ENCODE results near the gene GRB10. TPM values are rescaled to one million over a fixed set of nuclear protein-coding genes. Genes with fewer than 3 reads are reported as not detected.
A peak's percentile ranks its signal among the peaks of the same experiment; 100 is the strongest.

GRB10 gene
- total and polyA plus RNA-seq, 4 donors = 11.6 to 68.6 (median 41.0) TPM

DNA sequence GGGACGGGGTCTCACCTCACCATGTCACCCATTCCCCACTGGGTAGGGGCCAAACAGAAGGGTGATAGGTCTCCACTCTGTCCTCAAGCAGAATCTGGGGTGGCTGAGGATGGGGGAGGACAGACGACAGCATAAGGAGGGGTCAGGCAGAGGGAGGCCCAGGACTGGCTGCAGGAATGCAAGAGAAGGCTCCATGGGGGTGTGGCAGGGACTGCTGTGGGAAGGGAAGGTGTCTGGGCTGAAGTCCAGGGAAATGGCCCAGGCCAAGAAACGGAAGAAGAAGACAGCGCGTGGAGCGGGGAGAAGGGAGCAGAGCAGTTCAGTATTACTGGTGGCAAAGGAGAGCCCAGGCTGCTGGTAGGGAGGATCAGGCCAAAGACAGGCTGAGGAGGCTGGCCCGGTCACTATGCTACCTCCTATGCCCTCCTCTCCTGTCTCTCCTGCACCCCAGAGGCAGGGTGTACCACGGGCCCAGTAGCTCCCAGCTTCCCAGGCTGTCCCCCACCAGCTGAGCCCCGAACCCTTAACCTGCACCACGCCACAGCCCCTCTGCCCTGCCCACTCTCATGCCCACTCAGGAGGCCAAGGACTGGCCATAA, 60.9 kb downstream of the GRB10 start:
- H3K9me3 ChIP-seq (ENCODE audit: control insufficient read depth in 4 of 4, insufficient read depth in 3 of 4, low read length in 3 of 4) = peaks cover 0 to 3% (median 0%) of the 10 kb centered on the region in 4 donors
- DNase-seq (peak in 1 of 3 donors; percentile 51), ATAC-seq (ENCODE audit: insufficient read depth, low FRiP score) (peak; percentile 28)
- no peak overlapping the region for H3K4me3 ChIP-seq
- peaks cover 0 to 5% (median 2%) of the 10 kb centered on the region in 4 donors for H3K36me3 ChIP-seq (ENCODE audit: control insufficient read depth in 4 of 4, insufficient read depth in 4 of 4, low read length in 4 of 4)
- peak overlapping the region in 1 of 2 donors; percentile 38 for H3K27ac ChIP-seq (ENCODE audit: low read depth in 1 of 2, low read length in 1 of 2)
- 63 to 78% methylated on average over 10 of the region's 10 CpGs for WGBS, 2 donors
- peaks cover 3 to 32% (median 15%) of the 10 kb centered on the region in 5 donors for H3K4me1 ChIP-seq (ENCODE audit: control insufficient read depth in 5 of 5, insufficient read depth in 5 of 5, low read length in 5 of 5)
- TF ChIP-seq, protein P1, sequence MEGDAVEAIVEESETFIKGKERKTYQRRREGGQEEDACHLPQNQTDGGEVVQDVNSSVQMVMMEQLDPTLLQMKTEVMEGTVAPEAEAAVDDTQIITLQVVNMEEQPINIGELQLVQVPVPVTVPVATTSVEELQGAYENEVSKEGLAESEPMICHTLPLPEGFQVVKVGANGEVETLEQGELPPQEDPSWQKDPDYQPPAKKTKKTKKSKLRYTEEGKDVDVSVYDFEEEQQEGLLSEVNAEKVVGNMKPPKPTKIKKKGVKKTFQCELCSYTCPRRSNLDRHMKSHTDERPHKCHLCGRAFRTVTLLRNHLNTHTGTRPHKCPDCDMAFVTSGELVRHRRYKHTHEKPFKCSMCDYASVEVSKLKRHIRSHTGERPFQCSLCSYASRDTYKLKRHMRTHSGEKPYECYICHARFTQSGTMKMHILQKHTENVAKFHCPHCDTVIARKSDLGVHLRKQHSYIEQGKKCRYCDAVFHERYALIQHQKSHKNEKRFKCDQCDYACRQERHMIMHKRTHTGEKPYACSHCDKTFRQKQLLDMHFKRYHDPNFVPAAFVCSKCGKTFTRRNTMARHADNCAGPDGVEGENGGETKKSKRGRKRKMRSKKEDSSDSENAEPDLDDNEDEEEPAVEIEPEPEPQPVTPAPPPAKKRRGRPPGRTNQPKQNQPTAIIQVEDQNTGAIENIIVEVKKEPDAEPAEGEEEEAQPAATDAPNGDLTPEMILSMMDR (IDR thresholded peaks at IDR 0.05; ENCODE audit: control extremely low read depth, extremely low read depth) = no peak
- H3K9ac ChIP-seq (ENCODE audit: insufficient read depth in 1 of 2, low read length in 2 of 2) = no peak overlapping the region
- H3K27me3 ChIP-seq (ENCODE audit: control insufficient read depth in 3 of 3, insufficient read depth in 3 of 3, low read length in 2 of 3) = no peaks in the 10 kb centered on the region

DNA sequence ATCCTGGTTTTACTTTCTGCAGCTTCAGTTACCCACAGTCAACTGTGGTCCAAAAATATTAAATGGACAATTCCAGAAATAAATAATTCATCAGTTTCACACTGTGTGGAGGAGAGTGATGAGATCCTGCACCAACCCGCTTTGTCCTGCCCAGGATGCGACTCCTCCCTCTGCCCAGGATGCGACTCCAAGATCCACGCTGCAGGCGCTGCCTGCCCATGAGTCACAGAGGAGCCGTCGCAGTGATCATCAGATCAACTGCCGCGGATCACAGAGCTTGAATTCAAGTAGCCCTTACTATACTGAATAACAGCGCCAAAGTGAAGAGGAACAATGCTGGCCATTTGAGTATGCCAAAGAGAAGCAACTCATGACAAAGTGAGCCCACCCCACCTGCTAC, 61.5 kb downstream of the GRB10 start:
- Histone ChIP-seq H3K9me3 (ENCODE audit: control insufficient read depth in 4 of 4, insufficient read depth in 3 of 4, low read length in 3 of 4) (peaks cover 0 to 3% (median 0%) of the 10 kb centered on the region in 4 donors), H3K4me3 (no peak overlapping the region), H3K27me3 (ENCODE audit: control insufficient read depth in 3 of 3, insufficient read depth in 3 of 3, low read length in 2 of 3) (no peaks in the 10 kb centered on the region), H3K9ac (ENCODE audit: insufficient read depth in 1 of 2, low read length in 2 of 2) (no peak overlapping the region), H3K36me3 (ENCODE audit: control insufficient read depth in 4 of 4, insufficient read depth in 4 of 4, low read length in 4 of 4) (peaks cover 0 to 5% (median 2%) of the 10 kb centered on the region in 4 donors), H3K4me1 (ENCODE audit: control insufficient read depth in 5 of 5, insufficient read depth in 5 of 5, low read length in 5 of 5) (peaks cover 3 to 32% (median 15%) of the 10 kb centered on the region in 5 donors), H3K27ac (ENCODE audit: low read depth in 1 of 2, low read length in 1 of 2) (peak overlapping the region in 1 of 2 donors; percentile 38)
- 75 to 78% methylated on average over 10 of the region's 10 CpGs for whole genome bisulfite sequencing, 2 donors
- DNase-seq = no peak
- TF ChIP-seq, protein P1 (IDR thresholded peaks at IDR 0.05; ENCODE audit: control extremely low read depth, extremely low read depth) = no peak
- ATAC-seq (ENCODE audit: insufficient read depth, low FRiP score) = no peak

DNA sequence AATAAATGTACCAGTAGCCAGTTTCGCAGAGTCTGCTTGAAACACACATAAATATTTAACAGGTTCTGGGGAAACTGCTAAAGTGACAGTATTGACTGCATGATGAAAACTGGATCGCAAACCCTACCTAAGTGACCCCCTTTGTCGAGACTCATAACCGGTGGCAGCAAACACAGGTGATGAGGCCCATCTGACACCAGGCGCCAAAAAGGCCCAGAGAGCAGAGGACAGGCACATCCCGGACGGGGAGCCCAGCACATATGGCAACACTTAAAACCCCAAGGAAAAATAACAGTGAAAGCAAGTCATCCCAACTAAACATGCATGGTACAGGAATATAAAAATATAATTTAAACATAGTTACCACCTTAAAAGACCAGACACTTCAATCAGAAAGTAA, 62.4 kb downstream of the GRB10 start:
- no peak for ATAC-seq (ENCODE audit: insufficient read depth, low FRiP score)
- H3K9ac ChIP-seq (ENCODE audit: insufficient read depth in 1 of 2, low read length in 2 of 2) = no peak overlapping the region
- peaks cover 3 to 35% (median 15%) of the 10 kb centered on the region in 5 donors for H3K4me1 ChIP-seq (ENCODE audit: control insufficient read depth in 5 of 5, insufficient read depth in 5 of 5, low read length in 5 of 5)
- peak overlapping the region in 1 of 2 donors; percentile 44 for H3K27ac ChIP-seq (ENCODE audit: low read depth in 1 of 2, low read length in 1 of 2)
- peaks cover 0 to 3% (median 0%) of the 10 kb centered on the region in 4 donors for H3K9me3 ChIP-seq (ENCODE audit: control insufficient read depth in 4 of 4, insufficient read depth in 3 of 4, low read length in 3 of 4)
- no peak overlapping the region for H3K4me3 ChIP-seq
- H3K36me3 ChIP-seq (ENCODE audit: control insufficient read depth in 4 of 4, insufficient read depth in 4 of 4, low read length in 4 of 4) = peaks cover 0 to 5% (median 2%) of the 10 kb centered on the region in 4 donors
- TF ChIP-seq, protein P1 (IDR thresholded peaks at IDR 0.05; ENCODE audit: control extremely low read depth, extremely low read depth) = no peak
- WGBS, 2 donors = 84 to 88% methylated on average over 7 of the region's 7 CpGs
- no peak for DNase-seq
- no peaks in the 10 kb centered on the region for H3K27me3 ChIP-seq (ENCODE audit: control insufficient read depth in 3 of 3, insufficient read depth in 3 of 3, low read length in 2 of 3)

Measured in lung (tissue), 12 donors.